Neural cell (in vitro differentiated cells): ENCODE results near the gene PWWP2B. TPM values are rescaled to one million over a fixed set of nuclear protein-coding genes. Genes with fewer than 3 reads are reported as not detected.

Source experiments
- H2AFZ ChIP-seq: fragments of 200-600, 300-800 bp; sonication (generic), shearing (Covaris generic); 2 replicates; pipeline ENCODE4 v1.6.0; 2014; ENCODE audit warnings: low read depth, mild to moderate bottlenecking, antibody characterized with exemption, low read length, moderate library complexity
- H3F3A ChIP-seq: fragments of 200-600 bp; shearing (Covaris generic); 2 replicates; pipeline ENCODE4 v1.6.1; 2016; ENCODE audit warnings: mild to moderate bottlenecking, moderate library complexity, mixed read lengths, antibody characterized with exemption, low read length; ENCODE audit not compliant: insufficient read depth, poor library complexity, severe bottlenecking
- H3K27ac ChIP-seq: fragments of 200-600, 300-800 bp; sonication (generic), shearing (Covaris generic); 2 replicates; pipeline ENCODE4 v1.5.1; 2014; ENCODE audit warnings: mild to moderate bottlenecking, low read length, moderate library complexity
- H3K27me3 ChIP-seq: fragments of 300-800, 200-600 bp; sonication (generic), shearing (Covaris generic); 2 replicates; pipeline ENCODE4 v1.6.0; 2014; ENCODE audit warnings: mild to moderate bottlenecking, low read depth, low read length, moderate library complexity; ENCODE audit not compliant: insufficient read depth
- H3K36me3 ChIP-seq: fragments of 300-800, 200-600 bp; sonication (generic), shearing (Covaris generic); 2 replicates; pipeline ENCODE4 v1.5.1; 2014; ENCODE audit warnings: mild to moderate bottlenecking, antibody characterized with exemption, low read length, moderate library complexity; ENCODE audit not compliant: insufficient read depth
- H3K4me2 ChIP-seq: fragments of 300-800, 200-600 bp; sonication (generic), shearing (Covaris generic); 2 replicates; pipeline ENCODE4 v1.6.0; 2014; ENCODE audit warnings: mild to moderate bottlenecking, low read length
- H3K4me3 ChIP-seq: fragments of 300-800, 200-600 bp; sonication (generic), shearing (Covaris generic); 2 replicates; pipeline ENCODE4 v1.5.1; 2014; ENCODE audit warnings: mild to moderate bottlenecking, low read length, moderate library complexity
- H3K79me2 ChIP-seq: fragments of 200-600 bp; shearing (Covaris generic); replicated peaks from 2 replicates; pipeline ENCODE4 v1.6.0; 2014; ENCODE audit warnings: mild to moderate bottlenecking, low read length, moderate library complexity; ENCODE audit not compliant: insufficient read depth
- H3K9ac ChIP-seq: fragments of 300-800, 200-600 bp; sonication (generic), shearing (Covaris generic); 2 replicates; pipeline ENCODE4 v1.6.1; 2016; ENCODE audit warnings: mild to moderate bottlenecking, low read length, mixed read lengths
- H3K9me2 ChIP-seq: fragments of 200-600 bp; shearing (Covaris generic); 2 replicates; pipeline ENCODE4 v1.6.1; 2016; ENCODE audit warnings: mild to moderate bottlenecking, low read length, mixed read lengths; ENCODE audit not compliant: insufficient read depth
- H3K9me3 ChIP-seq: fragments of 200-600, 300-800 bp; sonication (generic), shearing (Covaris generic); 2 replicates; pipeline ENCODE4 v1.6.1; 2016; ENCODE audit warnings: mild to moderate bottlenecking, mixed run types, low read length, moderate library complexity, mixed read lengths
- H4K20me1 ChIP-seq: fragments of 200-600 bp; shearing (Covaris generic); 2 replicates; pipeline ENCODE4 v1.6.1; 2016; ENCODE audit warnings: mild to moderate bottlenecking, mixed run types; ENCODE audit not compliant: insufficient read depth
- EP300 ChIP-seq: fragments of 450-650 bp; conservative IDR thresholded peaks from 2 replicates; pipeline ENCODE4 v1.6.1; 2014; ENCODE audit warnings: antibody characterized with exemption, mild to moderate bottlenecking, moderate library complexity; ENCODE audit not compliant: poor library complexity, severe bottlenecking
- EZH2 ChIP-seq: fragments of 200-600, 300-800 bp; shearing (Covaris generic), sonication (generic); IDR thresholded peaks from 2 replicates; pipeline ENCODE4 v1.6.1; 2014; ENCODE audit warnings: antibody characterized with exemption, low read length, borderline replicate concordance, mild to moderate bottlenecking; ENCODE audit not compliant: insufficient read depth, poor library complexity, severe bottlenecking
- MXI1 ChIP-seq: fragments of 450-650 bp; conservative IDR thresholded peaks from 2 replicates; pipeline ENCODE4 v1.6.1; 2014; ENCODE audit warnings: antibody characterized with exemption, mild to moderate bottlenecking; ENCODE audit not compliant: poor library complexity, severe bottlenecking
- POLR2AphosphoS5 ChIP-seq: IDR thresholded peaks from 2 replicates; pipeline ENCODE4 v1.6.1; 2012
- RAD21 ChIP-seq: fragments of 450-650 bp; conservative IDR thresholded peaks from 2 replicates; pipeline ENCODE4 v1.6.1; 2014; ENCODE audit warnings: antibody characterized with exemption, mild to moderate bottlenecking, moderate library complexity
- SMC3 ChIP-seq: fragments of 450-650 bp; conservative IDR thresholded peaks from 2 replicates; pipeline ENCODE4 v1.6.1; 2014; ENCODE audit warnings: antibody characterized with exemption, mild to moderate bottlenecking, moderate library complexity; ENCODE audit not compliant: poor library complexity
- TAF1 ChIP-seq: IDR thresholded peaks from 2 replicates; pipeline ENCODE4 v1.6.1; 2012; ENCODE audit warnings: low read depth
- polyA plus RNA-seq: library from polyadenylated mRNA; depleted of rRNA; stranded (reverse); fragments of >200 nt; gene quantifications from 2 replicates; pipeline ENCODE4 v1.2.3, GENCODE V29; 2014
- TF ChIP-seq, protein P1 (sequence below): IDR thresholded peaks from 2 replicates; pipeline ENCODE4 v1.6.1; 2012; ENCODE audit warnings: borderline replicate concordance
- TF ChIP-seq, protein P2 (sequence below): fragments of 450-650 bp; IDR thresholded peaks from 2 replicates; pipeline ENCODE4 v1.5.1; 2014; ENCODE audit warnings: antibody characterized with exemption, mild to moderate bottlenecking, moderate library complexity; ENCODE audit not compliant: poor library complexity, severe bottlenecking

PWWP2B gene
- polyA plus RNA-seq, 1 donor from 2014 or later: 13.0 TPM

DNA sequence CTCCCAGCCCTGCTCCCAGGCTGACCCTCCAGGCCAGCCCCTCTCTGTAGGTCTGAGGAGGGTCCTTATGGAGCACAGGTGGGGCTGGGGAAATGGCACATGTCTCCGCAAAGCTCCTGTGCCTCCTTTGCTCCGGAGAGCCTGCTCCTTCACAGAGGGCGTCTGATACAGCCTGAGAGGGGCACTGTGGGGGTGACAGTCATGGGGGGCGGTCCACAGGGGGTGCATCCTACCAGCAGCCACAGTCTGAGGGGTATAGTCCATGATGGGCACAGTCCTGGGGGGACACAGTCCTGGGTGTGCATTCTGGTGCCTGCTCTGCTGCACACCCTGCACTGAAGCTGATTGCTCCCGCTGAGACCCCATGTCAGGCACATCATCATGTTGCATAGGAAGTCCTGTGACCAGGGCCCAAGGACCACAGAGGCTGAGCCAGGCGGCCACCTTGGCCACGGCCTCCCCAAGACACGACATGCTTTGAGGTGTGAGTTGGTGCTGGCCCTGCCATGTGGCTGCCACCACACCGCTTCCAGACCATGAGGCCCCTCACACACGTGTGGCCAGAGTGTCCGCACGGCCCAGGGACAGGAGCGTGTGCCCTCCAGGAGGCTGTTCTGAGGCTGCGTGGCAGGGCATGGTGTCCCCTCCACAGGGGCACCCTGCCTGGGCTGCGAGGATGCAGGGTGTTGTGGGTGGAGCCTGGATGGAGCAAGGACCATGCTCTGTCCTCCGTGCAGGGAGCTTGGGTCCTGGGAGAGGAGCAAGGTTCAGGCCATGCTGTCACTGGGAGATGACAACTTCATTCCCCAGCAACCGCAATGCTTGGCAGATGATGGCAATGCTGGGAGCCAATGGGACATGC is 59.2 kb downstream of the PWWP2B start:
- Histone ChIP-seq H3F3A (no peaks in the 10 kb centered on the region), H3K9me2 (no peaks in the 10 kb centered on the region), H3K27me3 (no peaks in the 10 kb centered on the region), H3K27ac (no peak overlapping the region), H2AFZ (no peak overlapping the region), H3K9ac (no peak overlapping the region), H4K20me1 (no peaks in the 10 kb centered on the region), H3K9me3 (no peaks in the 10 kb centered on the region), H3K4me3 (no peak overlapping the region), H3K4me2 (no peak overlapping the region), H3K36me3 (no peaks in the 10 kb centered on the region), H3K79me2 (no peaks in the 10 kb centered on the region)
- TF ChIP-seq EZH2: no peak
- TF ChIP-seq MXI1: no peak
- TF ChIP-seq POLR2AphosphoS5: no peak

DNA sequence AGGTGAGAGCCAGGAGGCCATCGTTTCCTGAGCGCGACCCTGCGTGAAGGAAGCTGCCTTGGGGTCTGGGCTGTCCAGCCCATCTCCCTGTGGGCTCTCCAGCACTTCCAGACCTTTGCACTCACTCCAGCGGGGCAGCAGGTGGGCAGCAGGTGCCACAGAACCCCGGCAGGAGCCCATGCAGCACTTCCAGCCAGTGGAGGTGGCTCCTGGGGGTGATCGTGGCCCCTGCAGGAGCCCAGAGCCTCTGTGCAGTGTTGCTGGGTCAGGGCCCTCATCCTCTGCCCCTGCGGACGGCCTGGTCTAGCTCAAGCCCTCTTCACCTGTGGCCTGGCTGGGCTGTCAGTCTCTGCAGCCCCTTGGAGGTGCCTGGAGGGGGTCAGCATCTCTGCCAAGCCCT is 59.9 kb downstream of the PWWP2B start:
- no peaks in the 10 kb centered on the region for H4K20me1 ChIP-seq
- no peak overlapping the region for H3K4me2 ChIP-seq
- no peaks in the 10 kb centered on the region for H3K9me3 ChIP-seq
- no peaks in the 10 kb centered on the region for H3F3A ChIP-seq
- H3K27ac ChIP-seq: no peak overlapping the region
- H2AFZ ChIP-seq: no peak overlapping the region
- H3K27me3 ChIP-seq: no peaks in the 10 kb centered on the region
- H3K79me2 ChIP-seq: no peaks in the 10 kb centered on the region
- no peak overlapping the region for H3K9ac ChIP-seq
- no peaks in the 10 kb centered on the region for H3K36me3 ChIP-seq
- no peak overlapping the region for H3K4me3 ChIP-seq
- TF ChIP-seq SMC3 (no peak), POLR2AphosphoS5 (no peak)
- H3K9me2 ChIP-seq: no peaks in the 10 kb centered on the region

DNA sequence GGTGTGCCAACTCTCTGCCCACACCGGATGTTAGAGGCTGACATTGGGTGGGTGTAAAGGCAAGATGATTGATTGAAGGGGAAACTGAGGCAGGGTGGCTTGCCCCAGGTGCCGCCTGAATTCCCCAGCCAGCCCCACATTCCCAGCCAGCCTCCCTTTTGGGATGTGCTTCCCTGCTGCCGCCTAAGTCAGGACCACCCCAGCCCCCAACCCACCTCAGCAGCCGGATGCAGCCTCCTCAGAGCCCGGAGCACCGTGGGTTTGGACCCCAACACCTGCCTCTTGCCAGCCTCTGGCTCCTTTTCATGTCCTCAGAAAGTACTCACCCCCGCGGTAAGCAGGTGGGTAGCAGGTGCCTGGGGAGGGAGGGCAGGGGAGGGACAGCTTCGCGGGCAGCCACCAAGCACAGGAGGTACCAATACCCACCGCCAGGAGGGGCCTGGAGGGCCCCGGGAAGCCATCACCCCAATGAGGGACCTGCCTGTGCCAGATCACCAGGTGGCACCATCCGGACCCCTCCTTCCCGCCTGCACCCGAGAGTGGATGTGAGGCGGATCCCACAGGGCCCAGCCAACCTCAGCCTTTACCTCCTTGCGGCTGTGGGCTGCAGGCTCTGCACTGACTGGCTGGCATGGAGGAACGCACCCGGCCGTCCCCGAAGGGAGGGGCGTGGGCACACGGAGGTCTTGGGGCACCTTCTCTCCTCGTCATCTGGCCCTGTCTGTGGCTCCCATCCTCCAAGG is 60.5 kb downstream of the PWWP2B start:
- TF ChIP-seq EP300: no peak
- TF ChIP-seq SMC3: no peak
- TF ChIP-seq, protein P1, sequence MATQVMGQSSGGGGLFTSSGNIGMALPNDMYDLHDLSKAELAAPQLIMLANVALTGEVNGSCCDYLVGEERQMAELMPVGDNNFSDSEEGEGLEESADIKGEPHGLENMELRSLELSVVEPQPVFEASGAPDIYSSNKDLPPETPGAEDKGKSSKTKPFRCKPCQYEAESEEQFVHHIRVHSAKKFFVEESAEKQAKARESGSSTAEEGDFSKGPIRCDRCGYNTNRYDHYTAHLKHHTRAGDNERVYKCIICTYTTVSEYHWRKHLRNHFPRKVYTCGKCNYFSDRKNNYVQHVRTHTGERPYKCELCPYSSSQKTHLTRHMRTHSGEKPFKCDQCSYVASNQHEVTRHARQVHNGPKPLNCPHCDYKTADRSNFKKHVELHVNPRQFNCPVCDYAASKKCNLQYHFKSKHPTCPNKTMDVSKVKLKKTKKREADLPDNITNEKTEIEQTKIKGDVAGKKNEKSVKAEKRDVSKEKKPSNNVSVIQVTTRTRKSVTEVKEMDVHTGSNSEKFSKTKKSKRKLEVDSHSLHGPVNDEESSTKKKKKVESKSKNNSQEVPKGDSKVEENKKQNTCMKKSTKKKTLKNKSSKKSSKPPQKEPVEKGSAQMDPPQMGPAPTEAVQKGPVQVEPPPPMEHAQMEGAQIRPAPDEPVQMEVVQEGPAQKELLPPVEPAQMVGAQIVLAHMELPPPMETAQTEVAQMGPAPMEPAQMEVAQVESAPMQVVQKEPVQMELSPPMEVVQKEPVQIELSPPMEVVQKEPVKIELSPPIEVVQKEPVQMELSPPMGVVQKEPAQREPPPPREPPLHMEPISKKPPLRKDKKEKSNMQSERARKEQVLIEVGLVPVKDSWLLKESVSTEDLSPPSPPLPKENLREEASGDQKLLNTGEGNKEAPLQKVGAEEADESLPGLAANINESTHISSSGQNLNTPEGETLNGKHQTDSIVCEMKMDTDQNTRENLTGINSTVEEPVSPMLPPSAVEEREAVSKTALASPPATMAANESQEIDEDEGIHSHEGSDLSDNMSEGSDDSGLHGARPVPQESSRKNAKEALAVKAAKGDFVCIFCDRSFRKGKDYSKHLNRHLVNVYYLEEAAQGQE: no peak
- TF ChIP-seq, protein P2, sequence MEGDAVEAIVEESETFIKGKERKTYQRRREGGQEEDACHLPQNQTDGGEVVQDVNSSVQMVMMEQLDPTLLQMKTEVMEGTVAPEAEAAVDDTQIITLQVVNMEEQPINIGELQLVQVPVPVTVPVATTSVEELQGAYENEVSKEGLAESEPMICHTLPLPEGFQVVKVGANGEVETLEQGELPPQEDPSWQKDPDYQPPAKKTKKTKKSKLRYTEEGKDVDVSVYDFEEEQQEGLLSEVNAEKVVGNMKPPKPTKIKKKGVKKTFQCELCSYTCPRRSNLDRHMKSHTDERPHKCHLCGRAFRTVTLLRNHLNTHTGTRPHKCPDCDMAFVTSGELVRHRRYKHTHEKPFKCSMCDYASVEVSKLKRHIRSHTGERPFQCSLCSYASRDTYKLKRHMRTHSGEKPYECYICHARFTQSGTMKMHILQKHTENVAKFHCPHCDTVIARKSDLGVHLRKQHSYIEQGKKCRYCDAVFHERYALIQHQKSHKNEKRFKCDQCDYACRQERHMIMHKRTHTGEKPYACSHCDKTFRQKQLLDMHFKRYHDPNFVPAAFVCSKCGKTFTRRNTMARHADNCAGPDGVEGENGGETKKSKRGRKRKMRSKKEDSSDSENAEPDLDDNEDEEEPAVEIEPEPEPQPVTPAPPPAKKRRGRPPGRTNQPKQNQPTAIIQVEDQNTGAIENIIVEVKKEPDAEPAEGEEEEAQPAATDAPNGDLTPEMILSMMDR: no peak
- TF ChIP-seq POLR2AphosphoS5: no peak
- no peak for TF ChIP-seq RAD21
- TF ChIP-seq MXI1: no peak
- no peak for TF ChIP-seq EZH2
- TF ChIP-seq TAF1: no peak
- H3F3A ChIP-seq: no peaks in the 10 kb centered on the region
- no peaks in the 10 kb centered on the region for H4K20me1 ChIP-seq
- no peaks in the 10 kb centered on the region for H3K36me3 ChIP-seq
- H3K4me3 ChIP-seq: no peak overlapping the region
- no peak overlapping the region for H3K4me2 ChIP-seq
- no peaks in the 10 kb centered on the region for H3K27me3 ChIP-seq
- H3K79me2 ChIP-seq: no peaks in the 10 kb centered on the region
- no peaks in the 10 kb centered on the region for H3K9me3 ChIP-seq
- H3K9me2 ChIP-seq: no peaks in the 10 kb centered on the region
- no peak overlapping the region for H2AFZ ChIP-seq
- no peak overlapping the region for H3K9ac ChIP-seq
- no peak overlapping the region for H3K27ac ChIP-seq
